Raji (cell line): ENCODE results near the gene TSHZ2.

Experiments
- POLR2A ChIP-seq: IDR thresholded peaks from 2 replicates; pipeline ENCODE4 v1.6.1; 2011; ENCODE audit warnings: low read depth, low read length, control low read depth; ENCODE audit not compliant: insufficient read depth

TSHZ2 gene

DNA sequence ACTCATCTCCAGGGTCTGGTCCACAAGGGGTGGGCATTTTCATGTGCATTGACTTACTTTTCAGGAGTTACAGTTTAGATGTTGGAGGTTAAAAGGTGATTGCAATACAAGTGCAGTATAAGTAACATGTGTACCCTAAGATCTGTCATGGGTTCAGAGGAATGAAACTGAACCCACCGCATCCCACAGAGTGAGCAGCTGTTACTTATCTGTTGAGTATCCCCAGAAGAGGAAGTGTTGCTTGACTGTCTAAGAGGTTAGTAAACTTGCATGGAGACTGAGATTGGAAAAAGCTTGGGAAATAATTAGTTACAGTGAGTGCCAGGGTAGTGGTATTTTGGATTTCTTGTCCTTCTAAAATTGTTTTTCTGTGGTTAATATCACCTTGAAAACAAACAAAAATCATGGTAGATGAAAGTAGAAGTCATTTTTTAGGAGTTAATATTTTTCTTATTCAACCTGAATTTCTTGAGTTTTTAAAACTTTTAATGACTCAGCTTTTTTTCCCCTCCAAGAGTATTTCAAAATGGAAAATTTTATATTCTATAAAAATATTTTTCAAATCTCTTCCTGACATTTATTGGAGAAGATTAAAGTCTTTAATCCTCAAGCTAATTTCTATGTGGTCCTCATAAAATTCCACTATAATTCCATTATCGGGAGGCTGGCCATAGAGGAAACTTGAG, 315.3 kb downstream of the TSHZ2 start:
- TF ChIP-seq POLR2A = no peak

DNA sequence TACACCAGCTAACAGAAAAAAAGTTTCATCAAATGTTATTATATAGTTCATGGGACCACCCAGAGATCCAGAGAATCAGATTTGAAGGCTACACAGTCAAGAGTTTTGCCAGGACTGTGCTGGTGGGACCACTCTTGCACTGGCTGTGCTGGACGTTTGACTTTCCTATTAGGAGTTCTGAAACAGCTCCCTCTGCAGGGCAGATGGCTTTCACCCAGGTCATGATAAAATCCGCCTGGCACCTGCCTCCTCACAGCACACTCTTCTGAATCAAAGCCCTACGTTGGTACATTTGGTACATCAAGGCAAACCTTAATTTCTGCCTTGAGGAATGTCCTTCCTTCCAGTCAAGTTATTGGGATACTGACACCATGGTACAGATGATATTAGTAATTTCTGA, 319.4 kb downstream of the TSHZ2 start:
- no peak for TF ChIP-seq POLR2A

DNA sequence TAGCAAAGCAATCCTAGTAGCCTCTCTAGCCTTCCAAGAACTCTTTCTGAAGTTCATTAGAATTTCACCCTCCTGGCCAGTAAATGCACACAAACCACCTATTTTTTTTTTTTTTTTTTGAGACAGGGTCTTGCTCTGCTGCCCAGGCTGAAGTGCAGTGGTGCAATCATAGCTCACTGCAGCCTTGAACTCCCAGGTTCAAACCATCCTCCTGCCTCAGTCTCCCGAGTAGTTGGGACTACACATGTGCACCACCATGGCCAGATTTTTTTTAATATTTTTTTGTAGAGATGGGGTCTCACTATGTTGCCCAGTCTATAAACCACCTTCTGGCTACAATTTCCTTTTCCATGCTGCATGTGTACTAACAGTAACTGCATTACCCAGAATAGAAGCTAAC, 320.2 kb downstream of the TSHZ2 start:
- no peak for TF ChIP-seq POLR2A

DNA sequence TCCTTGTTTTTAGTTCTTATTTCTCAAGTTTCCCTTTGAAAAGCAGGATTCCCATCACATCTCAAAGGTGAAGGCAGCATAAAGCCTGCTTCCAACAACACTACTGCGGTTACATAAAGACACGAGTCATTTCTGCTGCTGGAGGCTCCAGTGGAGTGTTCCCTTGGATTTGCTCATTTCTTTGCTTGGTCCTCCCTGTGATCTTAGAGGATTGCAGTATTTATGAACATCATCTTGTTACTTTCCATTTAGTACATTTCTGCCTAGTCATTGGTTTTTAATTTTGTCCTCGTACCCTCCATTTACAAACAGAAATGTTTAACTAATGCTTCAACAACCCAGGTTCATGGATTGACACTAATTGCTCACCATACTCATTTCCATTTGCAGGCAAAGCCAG, 322.6 kb downstream of the TSHZ2 start:
- no peak for TF ChIP-seq POLR2A

DNA sequence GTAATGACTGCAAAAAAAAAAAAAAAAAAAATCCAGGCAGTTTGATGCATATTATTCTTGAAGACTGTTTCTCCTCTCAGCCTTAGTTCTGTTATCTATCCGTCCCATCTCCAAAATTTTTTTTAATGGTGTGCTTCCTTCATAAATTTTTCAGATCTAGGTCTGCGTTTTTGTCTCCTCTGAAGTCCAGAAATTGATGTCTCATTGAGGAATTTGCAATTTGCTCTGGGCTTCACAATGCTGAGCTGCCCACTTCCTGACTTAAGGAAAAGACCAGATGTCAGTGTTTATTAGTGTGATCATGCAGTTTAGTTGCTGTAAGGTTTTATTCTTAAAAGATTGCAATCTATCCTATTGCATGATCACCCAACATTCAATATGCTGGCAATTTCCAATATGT, 323.9 kb downstream of the TSHZ2 start:
- TF ChIP-seq POLR2A = no peak

GRCh38 chr20:53296451-53297153, 324.4 kb downstream of the TSHZ2 start:
- TF ChIP-seq POLR2A = no peak

DNA sequence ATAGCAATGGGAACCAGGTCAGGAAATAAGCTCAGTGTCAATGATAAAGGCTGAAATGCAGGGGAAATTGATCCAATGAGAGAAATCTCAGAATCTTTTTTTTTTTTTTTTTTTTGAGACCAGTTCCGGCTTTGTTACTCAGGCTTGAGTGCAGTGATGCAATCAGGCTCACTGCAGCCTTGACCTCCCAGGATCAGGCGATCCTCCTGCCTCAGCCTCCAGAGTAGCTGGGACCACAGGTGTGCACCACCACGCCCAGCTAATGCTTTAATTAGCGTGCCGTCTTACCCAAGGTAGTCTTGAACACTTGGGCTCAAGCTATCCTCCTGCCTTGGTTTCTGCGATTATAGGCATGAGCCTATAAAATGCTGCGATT, 325.0 kb downstream of the TSHZ2 start:
- TF ChIP-seq POLR2A = no peak

DNA sequence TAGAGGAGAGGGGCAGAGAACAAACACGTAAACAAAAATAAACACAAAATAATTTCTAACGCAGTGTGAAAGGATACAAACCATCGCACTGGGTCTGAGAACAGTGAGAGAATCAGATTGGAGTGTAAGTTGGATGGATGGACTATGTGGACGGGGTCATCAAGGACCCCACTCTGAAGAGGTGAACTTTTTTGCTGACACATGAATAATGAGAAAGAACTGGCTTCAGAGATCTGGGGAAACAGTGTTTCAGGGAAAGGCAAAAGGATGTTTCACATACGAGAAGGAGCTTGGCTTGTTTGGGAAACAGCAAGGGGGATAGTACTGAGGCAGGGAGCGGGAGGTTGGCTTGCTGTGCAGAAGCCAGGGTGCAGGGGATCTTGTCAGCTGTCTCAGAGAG, 326.1 kb downstream of the TSHZ2 start:
- no peak for TF ChIP-seq POLR2A

DNA sequence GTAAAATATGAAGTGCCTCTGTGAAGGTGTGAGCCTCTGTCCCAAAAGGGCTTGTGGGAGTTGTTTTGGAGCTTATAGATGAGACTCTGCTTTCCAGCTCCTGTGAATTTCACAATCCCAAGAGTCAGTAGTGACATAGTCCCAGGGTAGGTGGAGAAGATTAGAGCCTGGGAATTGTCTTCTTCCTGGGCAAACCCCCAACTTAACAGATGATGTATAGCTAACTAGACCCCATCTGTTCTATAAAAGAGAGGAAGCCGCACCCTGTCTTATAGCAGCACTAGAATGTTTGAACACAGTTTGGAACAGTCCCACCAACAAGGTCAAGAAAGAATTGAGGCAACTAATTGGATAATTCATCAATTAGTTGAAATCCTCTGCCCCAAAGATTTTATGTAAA, 326.8 kb downstream of the TSHZ2 start:
- TF ChIP-seq POLR2A = no peak

GRCh38 chr20:53299831-53300230, 327.7 kb downstream of the TSHZ2 start:
- TF ChIP-seq POLR2A = no peak

- no peak for TF ChIP-seq POLR2A
These were observed 329.7 kb downstream of the TSHZ2 start for GRCh38 chr20:53301869-53302268.

DNA sequence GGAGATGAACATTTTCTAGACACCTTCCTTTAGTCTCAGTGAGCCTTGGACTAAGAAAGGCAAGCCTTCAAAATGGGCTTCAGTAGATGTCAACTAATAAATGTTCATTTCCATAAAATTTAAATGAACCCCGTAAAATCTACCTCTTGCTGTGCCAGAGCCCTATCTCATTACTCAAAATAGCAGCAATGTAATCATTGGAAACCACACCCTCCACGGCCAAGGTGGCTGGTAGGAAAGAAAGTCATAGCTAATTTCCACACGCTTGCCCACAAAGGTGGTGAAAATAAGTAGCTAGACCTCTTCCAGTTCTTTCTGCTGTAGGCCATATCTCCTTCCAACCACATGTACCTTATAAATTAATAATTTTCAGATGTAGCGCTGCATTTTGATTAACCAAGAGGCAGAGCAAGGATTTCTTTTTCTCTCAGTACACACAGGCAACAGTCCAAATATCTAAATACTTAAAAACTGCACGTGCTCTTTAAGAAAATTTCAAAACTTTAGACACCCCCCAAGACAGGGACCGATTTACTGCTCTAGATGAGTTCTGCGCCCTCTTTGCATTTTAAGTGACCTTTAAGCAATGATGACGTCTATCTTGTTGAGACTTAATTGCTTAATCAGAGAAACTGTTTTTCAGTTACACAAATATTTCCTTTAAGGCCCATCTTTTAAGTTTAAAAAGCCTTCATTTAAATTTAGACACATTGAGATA, 330.7 kb downstream of the TSHZ2 start:
- TF ChIP-seq POLR2A = no peak

- TF ChIP-seq POLR2A = no peak
These were observed 331.2 kb downstream of the TSHZ2 start for GRCh38 chr20:53303413-53303760.

DNA sequence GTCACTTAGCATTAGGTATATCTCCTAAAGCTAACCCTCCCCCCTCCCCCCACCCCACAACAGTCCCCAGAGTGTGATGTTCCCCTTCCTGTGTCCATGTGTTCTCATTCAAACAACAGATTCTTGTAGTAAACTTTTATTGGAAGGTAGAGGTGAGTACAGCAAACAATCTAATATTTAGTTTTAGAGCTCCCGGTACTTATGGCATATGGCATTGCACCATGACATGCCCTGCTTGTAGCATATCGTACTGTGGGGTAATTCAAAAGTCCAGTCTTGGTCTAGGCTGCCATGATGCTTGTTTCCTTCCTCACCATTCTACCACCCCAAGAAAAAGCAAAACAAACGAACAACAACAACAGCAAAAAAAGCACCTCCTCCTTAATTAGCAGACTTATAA, 332.0 kb downstream of the TSHZ2 start:
- no peak for TF ChIP-seq POLR2A

GRCh38 chr20:53306192-53306805, 334.1 kb downstream of the TSHZ2 start:
- no peak for TF ChIP-seq POLR2A

- TF ChIP-seq POLR2A = no peak
These were observed 335.9 kb downstream of the TSHZ2 start for GRCh38 chr20:53307964-53308597.

DNA sequence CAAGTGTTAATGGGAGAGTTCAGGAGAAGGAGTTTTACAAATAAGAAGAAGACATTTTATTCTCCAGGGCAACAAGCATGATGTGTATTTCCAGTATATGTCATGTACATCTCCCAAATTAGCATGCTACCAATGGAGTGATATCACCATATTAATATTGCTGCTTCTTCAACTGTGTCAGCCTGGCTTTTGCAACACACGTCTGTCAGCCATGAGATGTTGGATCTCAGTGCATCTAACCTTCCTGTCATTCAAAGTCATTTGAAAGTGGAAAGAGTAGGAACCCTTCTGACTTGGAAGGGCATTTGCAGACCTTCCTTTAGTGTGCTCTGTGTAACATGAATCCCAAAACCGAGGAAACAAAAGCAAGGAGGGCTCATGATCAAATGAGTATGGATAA, 337.4 kb downstream of the TSHZ2 start:
- TF ChIP-seq POLR2A = no peak
